ENCODE measurements around the gene CADPS2.
"Not testable (repeated sequence)": the region's sequence is repeated elsewhere in the genome, so short reads cannot be mapped to it uniquely, and the experiment has no call there.

CADPS2 gene

GRCh38 chr7:122849322-122849956 is 36.8 kb downstream of the CADPS2 start:
- DNase-seq = no peak

GRCh38 chr7:122847871-122848473 is 38.3 kb downstream of the CADPS2 start:
- DNase-seq = no peak

GRCh38 chr7:122846591-122846990 is 39.7 kb downstream of the CADPS2 start:
- DNase-seq = no peak

GRCh38 chr7:122845286-122845685 is 41.0 kb downstream of the CADPS2 start:
- no peak for DNase-seq

GRCh38 chr7:122844191-122844988 is 41.9 kb downstream of the CADPS2 start:
- DNase-seq = no peak

- no peak for DNase-seq
These were observed 43.3 kb downstream of the CADPS2 start for GRCh38 chr7:122842971-122843370.

- DNase-seq = not testable (repeated sequence)
These were observed 50.0 kb downstream of the CADPS2 start for GRCh38 chr7:122836286-122836685.

- DNase-seq = not testable (repeated sequence)
These were observed 51.7 kb downstream of the CADPS2 start for GRCh38 chr7:122834571-122834942.

- no peak for DNase-seq
These were observed 52.2 kb downstream of the CADPS2 start for GRCh38 chr7:122833888-122834570.

- DNase-seq = no peak
These were observed 54.8 kb downstream of the CADPS2 start for GRCh38 chr7:122831436-122831835.

- no peak for DNase-seq
These were observed 56.3 kb downstream of the CADPS2 start for GRCh38 chr7:122829962-122830361.

GRCh38 chr7:122827763-122828162 is 58.5 kb downstream of the CADPS2 start:
- no peak for DNase-seq

GRCh38 chr7:122813845-122814244 is 72.4 kb downstream of the CADPS2 start:
- no peak for DNase-seq

GRCh38 chr7:122803851-122804250 is 82.4 kb downstream of the CADPS2 start:
- no peak for DNase-seq

- no peak for DNase-seq
These were observed 82.9 kb downstream of the CADPS2 start for GRCh38 chr7:122803323-122803722.

GRCh38 chr7:122802301-122802751 is 83.9 kb downstream of the CADPS2 start:
- DNase-seq = no peak

GRCh38 chr7:122791959-122792545 is 94.2 kb downstream of the CADPS2 start:
- no peak for DNase-seq

- no peak for DNase-seq
These were observed 95.7 kb downstream of the CADPS2 start for GRCh38 chr7:122790591-122790990.

- no peak for DNase-seq
These were observed 96.1 kb downstream of the CADPS2 start for GRCh38 chr7:122790132-122790531.

- no peak for DNase-seq
These were observed 97.1 kb downstream of the CADPS2 start for GRCh38 chr7:122789156-122789555.

GRCh38 chr7:122770686-122771335 is 115.4 kb downstream of the CADPS2 start:
- no peak for DNase-seq

GRCh38 chr7:122768827-122769226 is 117.4 kb downstream of the CADPS2 start:
- DNase-seq = no peak

Measured in kidney glomerular epithelial cell (primary cell).